Lower leg skin (tissue), 3 donors: ENCODE data around the gene MATN1.

Source experiments
- POLR2A ChIP-seq, 2 donors: fragments of 450-650 bp; IDR thresholded peaks; one replicate each; pipeline ENCODE4 v1.6.1; 2016 to 2017; ENCODE audit warnings: antibody characterized with exemption in 2 of 2, mild to moderate bottlenecking in 1 of 2, moderate library complexity in 1 of 2
- TF ChIP-seq, protein P1 (sequence below), 3 donors: fragments of 450-650 bp; IDR thresholded peaks; one replicate each; pipeline ENCODE4 v1.5.1; 2016; ENCODE audit warnings: antibody characterized with exemption in 3 of 3, mild to moderate bottlenecking in 3 of 3, moderate library complexity in 2 of 3

DNA sequence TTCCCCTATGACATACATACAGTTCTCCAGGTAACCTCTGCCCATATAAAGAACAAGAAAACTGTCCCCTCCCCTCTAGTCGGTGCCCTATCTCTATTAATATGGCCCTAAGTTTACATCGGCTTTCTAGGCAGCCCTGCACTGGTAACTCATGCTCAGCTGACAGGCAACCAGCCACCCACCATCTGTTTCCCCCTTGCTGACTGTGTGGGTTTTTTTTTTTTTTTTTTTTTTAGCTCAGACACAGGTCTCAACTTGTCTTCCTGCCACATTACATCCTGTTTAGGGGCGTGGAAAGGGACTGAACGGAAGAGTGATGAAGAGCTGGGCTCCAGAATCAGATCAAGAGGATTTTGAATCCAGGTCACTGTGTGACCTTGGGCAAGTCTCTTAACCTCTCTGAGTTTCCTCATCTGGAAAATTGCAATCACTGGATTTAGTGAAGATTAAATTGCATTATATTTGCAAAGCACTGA lies 20.2 kb upstream of the MATN1 start:
- TF ChIP-seq POLR2A (IDR thresholded peaks at IDR 0.05): no peak
- TF ChIP-seq, protein P1, sequence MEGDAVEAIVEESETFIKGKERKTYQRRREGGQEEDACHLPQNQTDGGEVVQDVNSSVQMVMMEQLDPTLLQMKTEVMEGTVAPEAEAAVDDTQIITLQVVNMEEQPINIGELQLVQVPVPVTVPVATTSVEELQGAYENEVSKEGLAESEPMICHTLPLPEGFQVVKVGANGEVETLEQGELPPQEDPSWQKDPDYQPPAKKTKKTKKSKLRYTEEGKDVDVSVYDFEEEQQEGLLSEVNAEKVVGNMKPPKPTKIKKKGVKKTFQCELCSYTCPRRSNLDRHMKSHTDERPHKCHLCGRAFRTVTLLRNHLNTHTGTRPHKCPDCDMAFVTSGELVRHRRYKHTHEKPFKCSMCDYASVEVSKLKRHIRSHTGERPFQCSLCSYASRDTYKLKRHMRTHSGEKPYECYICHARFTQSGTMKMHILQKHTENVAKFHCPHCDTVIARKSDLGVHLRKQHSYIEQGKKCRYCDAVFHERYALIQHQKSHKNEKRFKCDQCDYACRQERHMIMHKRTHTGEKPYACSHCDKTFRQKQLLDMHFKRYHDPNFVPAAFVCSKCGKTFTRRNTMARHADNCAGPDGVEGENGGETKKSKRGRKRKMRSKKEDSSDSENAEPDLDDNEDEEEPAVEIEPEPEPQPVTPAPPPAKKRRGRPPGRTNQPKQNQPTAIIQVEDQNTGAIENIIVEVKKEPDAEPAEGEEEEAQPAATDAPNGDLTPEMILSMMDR (IDR thresholded peaks at IDR 0.05): no peak
